Measurements from ENCODE around the gene FAM184A. TPM values are rescaled to one million over a fixed set of nuclear protein-coding genes. Genes with fewer than 3 reads are reported as not detected.

Gene FAM184A
- total and polyA plus RNA-seq, 2 donors (not counting 3 experiments of a cell fraction or from before 2014, with no cell fraction given) = 0.04 to 0.84 TPM

GRCh38 chr6:119126826-119127225 is 48.4 kb upstream of the FAM184A start:
- CTCF ChIA-PET = interaction anchor here (2.4 kb wide), 1 partner anchor 16 kb away, joined by 11 read pairs; no protein-coding TSS in a partner anchor
- H3K9me1 ChIP-seq (replicated peaks; ENCODE audit: control insufficient read depth, extremely low read depth, insufficient read depth, low read length) = no peaks in the 10 kb centered on the region
- no peaks in the 10 kb centered on the region for H3K27me3 ChIP-seq (ENCODE audit: control insufficient read depth in 2 of 2, insufficient read depth in 2 of 2, low read length in 2 of 2)
- no peak for FAIRE-seq
- no peak overlapping the region for H3K4me3 ChIP-seq (replicated peaks in 1 of 3; ENCODE audit: insufficient read depth in 1 of 3, low read depth in 1 of 3, low read length in 3 of 3)
- dilution Hi-C loops (cut with MboI; ENCODE audit: extremely low pct_ligation_motif_present, low sequenced_read_pairs) (no loop called here), intact Hi-C loops (cut with micrococcal nuclease) (no loop called here)
- TF ChIP-seq EZH2 (IDR thresholded peaks at IDR 0.05; ENCODE audit: borderline replicate concordance, low read depth, low read length, severe bottlenecking) (no peak), MAX (IDR thresholded peaks at IDR 0.05; ENCODE audit: insufficient read depth, insufficient read length) (no peak), POLR2AphosphoS5 (IDR thresholded peaks at IDR 0.05; ENCODE audit: insufficient read depth, low read depth, low read length) (no peak), JUN (IDR thresholded peaks at IDR 0.05; ENCODE audit: borderline replicate concordance, insufficient read depth, insufficient read length, low read depth) (no peak), GATA2 (IDR thresholded peaks at IDR 0.05; ENCODE audit: insufficient read depth, insufficient read length, low read depth, low read length) (no peak), POLR2A (IDR thresholded peaks at IDR 0.05; ENCODE audit: low read depth, low read length) (no peak), MYC (IDR thresholded peaks at IDR 0.05; ENCODE audit: low read depth, low read length) (no peak), FOS (IDR thresholded peaks at IDR 0.05; ENCODE audit: borderline replicate concordance, insufficient read depth, low read length) (no peak)
- TF ChIP-seq, protein P1, sequence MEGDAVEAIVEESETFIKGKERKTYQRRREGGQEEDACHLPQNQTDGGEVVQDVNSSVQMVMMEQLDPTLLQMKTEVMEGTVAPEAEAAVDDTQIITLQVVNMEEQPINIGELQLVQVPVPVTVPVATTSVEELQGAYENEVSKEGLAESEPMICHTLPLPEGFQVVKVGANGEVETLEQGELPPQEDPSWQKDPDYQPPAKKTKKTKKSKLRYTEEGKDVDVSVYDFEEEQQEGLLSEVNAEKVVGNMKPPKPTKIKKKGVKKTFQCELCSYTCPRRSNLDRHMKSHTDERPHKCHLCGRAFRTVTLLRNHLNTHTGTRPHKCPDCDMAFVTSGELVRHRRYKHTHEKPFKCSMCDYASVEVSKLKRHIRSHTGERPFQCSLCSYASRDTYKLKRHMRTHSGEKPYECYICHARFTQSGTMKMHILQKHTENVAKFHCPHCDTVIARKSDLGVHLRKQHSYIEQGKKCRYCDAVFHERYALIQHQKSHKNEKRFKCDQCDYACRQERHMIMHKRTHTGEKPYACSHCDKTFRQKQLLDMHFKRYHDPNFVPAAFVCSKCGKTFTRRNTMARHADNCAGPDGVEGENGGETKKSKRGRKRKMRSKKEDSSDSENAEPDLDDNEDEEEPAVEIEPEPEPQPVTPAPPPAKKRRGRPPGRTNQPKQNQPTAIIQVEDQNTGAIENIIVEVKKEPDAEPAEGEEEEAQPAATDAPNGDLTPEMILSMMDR (IDR thresholded peaks at IDR 0.05; ENCODE audit: extremely low read depth in 1 of 2, insufficient read depth in 1 of 2, low read depth in 1 of 2, low read length in 2 of 2) = no peak
- no peaks in the 10 kb centered on the region for H4K20me1 ChIP-seq (replicated peaks; ENCODE audit: control insufficient read depth, extremely low read depth, insufficient read depth, low read length)
- H3K9ac ChIP-seq (replicated peaks; ENCODE audit: extremely low read depth, insufficient read depth, low read length) = no peak overlapping the region
- POLR2A ChIA-PET = no interaction called here
- H3K4me2 ChIP-seq (ENCODE audit: insufficient read depth, low read length) = no peak overlapping the region
- BruUV-seq (replicated peaks) = no TSS peak
- no peaks in the 10 kb centered on the region for H3K79me2 ChIP-seq (ENCODE audit: control insufficient read depth, insufficient read depth, low read length)
- H3K27ac ChIP-seq (ENCODE audit: insufficient read depth, low read depth, low read length) = no peak overlapping the region
- DNase-seq (ENCODE audit: low read depth, low spot score) = no peak
- H3K4me1 ChIP-seq (ENCODE audit: control insufficient read depth, extremely low read depth, insufficient read depth, low read length) = peaks cover 22% of the 10 kb centered on the region
- no peaks in the 10 kb centered on the region for H3K36me3 ChIP-seq (ENCODE audit: control insufficient read depth in 2 of 2, extremely low read depth in 1 of 2, insufficient read depth in 2 of 2, low read length in 2 of 2)
- no peak overlapping the region for H2AFZ ChIP-seq (ENCODE audit: low read depth, low read length)
- no peaks in the 10 kb centered on the region for H3K9me3 ChIP-seq (replicated peaks; ENCODE audit: control insufficient read depth, insufficient read depth, low read length)

Data from endothelial cell of umbilical vein (primary cell).